Calu3 (cell line): ENCODE results near the gene ATP5ME. TPM values are rescaled to one million over a fixed set of nuclear protein-coding genes. Genes with fewer than 3 reads are reported as not detected.

ENCODE experiments used
- BruUV-seq: library from RNA; stranded (reverse); fragments of 400-500 nt; replicated peaks from 2 replicates; lab custom pipeline; 2021; lab: Mats Ljungman, UMichigan
- CTCF ChIA-PET: fragments of 300-600 bp; sonication (Branson Sonifier 250); formaldehyde crosslinking; loops from one replicate; lab custom pipeline; 2022; ENCODE audit warnings: antibody characterized with exemption; lab: Charles Lee
- DNase-seq: peaks from one replicate; pipeline ENCODE4 v3.0.0; 2022
- H3K27ac Mint-ChIP-seq: one replicate; pipeline ENCODE4 v1.8.0; 2022; ENCODE audit warnings: mixed read lengths; ENCODE audit not compliant: unreplicated experiment
- H3K27me3 Mint-ChIP-seq: one replicate; pipeline ENCODE4 v1.8.0; 2022; ENCODE audit warnings: mixed read lengths; ENCODE audit not compliant: unreplicated experiment
- H3K36me3 Mint-ChIP-seq: one replicate; pipeline ENCODE4 v1.8.0; 2022; ENCODE audit warnings: mild to moderate bottlenecking, moderate library complexity, mixed read lengths; ENCODE audit not compliant: insufficient read depth, unreplicated experiment
- H3K4me1 Mint-ChIP-seq: one replicate; pipeline ENCODE4 v1.8.0; 2022; ENCODE audit warnings: mild to moderate bottlenecking, low read depth, mixed read lengths; ENCODE audit not compliant: unreplicated experiment
- H3K4me3 Mint-ChIP-seq: one replicate; pipeline ENCODE4 v1.8.0; 2022; ENCODE audit warnings: mild to moderate bottlenecking, low read depth, moderate library complexity, mixed read lengths; ENCODE audit not compliant: unreplicated experiment
- H3K9me3 Mint-ChIP-seq: one replicate; pipeline ENCODE4 v1.8.0; 2022; ENCODE audit warnings: low read depth, mixed read lengths; ENCODE audit not compliant: unreplicated experiment
- CTCF ChIP-seq: fragments of 200-600 bp; IDR thresholded peaks from one replicate; pipeline ENCODE4 v1.8.0; 2022; ENCODE audit warnings: antibody characterized with exemption; ENCODE audit not compliant: unreplicated experiment
- intact Hi-C: fragments of 100-400 bp; cut with micrococcal nuclease; formaldehyde crosslinking; loops from one replicate; pipeline ENCODE4 v1.10.0; 2022; ENCODE audit not compliant: unreplicated experiment
- total RNA-seq: library from RNA; stranded (reverse); gene quantifications from 2 replicates; pipeline ENCODE4 v1.2.3, GENCODE V29; 2022

Gene ATP5ME
- total RNA-seq, 1 experiment from 2014 or later = 124 TPM

GRCh38 chr4:623914-624566 lies 50.0 kb downstream of the ATP5ME start:
- DNase-seq = no peak
- no peaks in the 10 kb centered on the region for H3K27me3 Mint-ChIP-seq
- TF ChIP-seq CTCF = no peak
- no peaks in the 10 kb centered on the region for H3K4me1 Mint-ChIP-seq
- intact Hi-C loops = no loop called here
- H3K36me3 Mint-ChIP-seq = peaks cover 4% of the 10 kb centered on the region
- no peaks in the 10 kb centered on the region for H3K9me3 Mint-ChIP-seq
- no peak overlapping the region for H3K4me3 Mint-ChIP-seq
- no peak overlapping the region for H3K27ac Mint-ChIP-seq
- no TSS peak for BruUV-seq
- CTCF ChIA-PET = interaction anchor here (0.7 kb wide), 2 partner anchors 25 to 969 kb away, joined by 3 to 7 read pairs; no protein-coding TSS in a partner anchor

- H3K36me3 Mint-ChIP-seq = peaks cover 4% of the 10 kb centered on the region
These were observed 50.8 kb downstream of the ATP5ME start for GRCh38 chr4:622996-623913.

More at GRCh38 chr4:622996-623913, 50.8 kb downstream of the ATP5ME start:
- Mint-ChIP-seq H3K4me1 (no peaks in the 10 kb centered on the region), H3K9me3 (no peaks in the 10 kb centered on the region), H3K4me3 (no peak overlapping the region), H3K27me3 (no peaks in the 10 kb centered on the region), H3K27ac (no peak overlapping the region)
- intact Hi-C loops = no loop called here
- BruUV-seq = no TSS peak
- CTCF ChIA-PET = interaction anchor here (0.7 kb wide), 2 partner anchors 26 to 970 kb away, joined by 3 to 7 read pairs; no protein-coding TSS in a partner anchor
- DNase-seq = no peak
- no peak for TF ChIP-seq CTCF

Other genes with a start within 250 kb of the ATP5ME start
- 21.3 and 25.4 TPM in 2 replicates for gene ZNF721, start 175.1 kb downstream of the ATP5ME start, total RNA-seq
- 44.9 and 48.0 TPM in 2 replicates for gene PIGG, start 175.1 kb downstream of the ATP5ME start, total RNA-seq
- gene TMEM271, start 98.0 kb downstream of the ATP5ME start, total RNA-seq = not detected in 2 replicates
- gene PDE6B, start 48.7 kb downstream of the ATP5ME start, total RNA-seq = not detected in 2 replicates
- 7.6 and 8.5 TPM in 2 replicates for gene MYL5, start 266 bp upstream of the ATP5ME start, total RNA-seq
- 0.24 and 0.40 TPM in 2 replicates for gene SLC49A3, start 14.9 kb upstream of the ATP5ME start, total RNA-seq
- 29.5 and 30.0 TPM in 2 replicates for gene PCGF3, start 31.6 kb upstream of the ATP5ME start, total RNA-seq
- 0.42 and 0.93 TPM in 2 replicates for gene CPLX1, start 151.9 kb upstream of the ATP5ME start, total RNA-seq